Measurements from ENCODE around the gene RCCD1.

- TF ChIP-seq CTCF (IDR thresholded peaks at IDR 0.05) = no peak
- no peak for TF ChIP-seq POLR2A (IDR thresholded peaks at IDR 0.05)
These were observed 44.7 kb upstream of the RCCD1 start for GRCh38 chr15:90909976-90910375.
